Activated T-helper 9 cell treated with anti-CD3 and anti-CD28 coated beads, Interleukin-2, amount 50 U/mL, for 16 hours (primary cell): ENCODE measurements around the gene MXRA8.
"Not testable (repeated sequence)": the region's sequence is repeated elsewhere in the genome, so short reads cannot be mapped to it uniquely, and the experiment has no call there.

Source experiments
- DNase-seq: peaks from one replicate; pipeline ENCODE4 v3.0.0-alpha.2; 2020; ENCODE audit warnings: low read depth

The MXRA8 gene

DNA sequence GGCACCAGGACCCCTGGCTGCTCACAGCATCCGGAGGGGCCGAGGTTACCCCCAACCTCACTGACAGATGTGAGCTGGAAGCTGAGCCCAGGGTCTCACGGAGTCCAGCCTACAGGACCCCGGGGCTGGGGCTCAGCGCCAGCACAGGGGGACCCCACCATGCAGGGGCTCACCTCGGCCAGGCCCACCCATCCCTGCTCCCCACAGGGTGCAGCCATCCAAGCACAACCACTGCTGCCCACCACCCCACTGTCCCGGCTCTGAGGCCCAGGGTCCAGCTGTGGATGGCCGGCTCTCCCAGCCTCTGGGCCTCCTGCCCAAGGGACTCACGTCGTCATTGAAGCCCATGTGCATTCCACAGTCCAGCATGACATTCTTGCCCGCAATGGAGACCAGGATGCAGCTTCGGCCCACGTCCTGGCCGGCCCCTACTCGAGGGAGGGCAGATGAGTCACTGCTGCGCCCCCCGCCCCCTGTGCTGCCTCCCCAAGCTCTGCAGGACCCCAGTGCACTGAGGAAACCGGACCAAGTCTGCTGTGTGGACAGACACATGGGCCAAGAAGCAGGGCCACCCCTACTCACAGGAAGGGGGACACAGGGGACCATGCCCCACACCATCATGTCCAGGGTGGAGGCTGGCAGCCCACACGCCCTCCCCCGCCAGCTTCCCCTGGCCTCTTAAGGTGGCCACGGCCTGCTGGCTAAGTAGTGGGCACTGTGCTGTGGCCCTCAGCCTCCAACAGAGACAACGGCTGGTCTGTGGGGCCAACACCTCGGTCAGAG lies 37.5 kb downstream of the MXRA8 start:
- no peak for DNase-seq

DNA sequence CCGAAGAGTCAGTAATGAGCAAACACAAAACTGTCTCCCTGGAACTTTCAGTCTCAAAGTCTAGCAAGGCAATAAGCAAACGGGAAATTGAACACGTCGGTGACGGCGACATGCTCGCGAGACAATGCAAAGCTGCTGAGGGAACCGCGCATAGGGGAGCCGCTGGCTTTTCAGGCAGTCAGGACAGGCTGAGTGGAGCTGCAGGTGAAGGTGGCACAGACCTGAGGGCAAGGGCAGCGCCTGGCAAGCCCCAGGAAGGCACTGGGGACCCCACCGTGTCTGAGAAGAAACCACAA lies 38.8 kb downstream of the MXRA8 start:
- DNase-seq: no peak

DNA sequence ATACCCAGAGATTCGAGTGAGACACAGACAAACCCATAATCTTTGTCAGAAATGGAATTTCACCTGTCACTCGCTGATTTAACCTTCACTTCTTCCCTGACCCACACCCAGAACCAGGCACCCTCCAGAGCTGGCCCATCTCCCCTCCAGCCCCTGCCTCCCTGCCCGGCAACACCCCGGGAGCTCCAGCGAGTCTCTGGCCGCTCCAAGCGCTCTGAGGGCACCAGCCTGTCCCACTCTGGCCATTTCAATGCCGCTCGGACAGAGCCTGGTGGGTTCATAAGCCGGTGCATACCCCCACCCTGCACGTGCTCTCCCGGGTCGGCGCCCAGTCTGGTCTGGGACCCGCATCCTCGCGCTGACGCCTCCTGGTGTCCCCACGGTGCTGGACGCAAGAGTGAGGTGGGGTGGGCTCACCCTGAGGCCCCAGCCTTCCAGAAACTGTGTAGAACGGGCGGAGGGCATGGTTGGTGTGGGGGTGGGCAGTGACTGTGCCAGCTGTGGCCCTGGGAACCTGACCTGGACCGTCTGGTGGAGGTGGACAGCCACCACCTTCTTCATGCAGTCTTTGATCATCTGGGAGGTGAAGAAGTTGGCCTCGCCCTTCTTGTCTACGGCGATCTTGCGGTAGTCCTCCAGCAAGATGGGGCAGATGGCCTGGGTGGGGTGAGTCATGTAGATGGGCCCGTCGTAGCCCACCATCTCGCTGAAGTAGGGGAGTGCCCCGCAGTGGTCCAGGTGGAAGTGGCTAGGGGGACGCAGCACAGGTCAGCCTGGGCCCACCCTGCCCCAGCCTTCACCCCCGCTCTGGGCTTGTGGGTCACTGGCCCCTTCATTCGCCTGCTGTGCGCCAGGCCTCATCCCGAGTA lies 39.3 kb downstream of the MXRA8 start:
- DNase-seq: no peak

DNA sequence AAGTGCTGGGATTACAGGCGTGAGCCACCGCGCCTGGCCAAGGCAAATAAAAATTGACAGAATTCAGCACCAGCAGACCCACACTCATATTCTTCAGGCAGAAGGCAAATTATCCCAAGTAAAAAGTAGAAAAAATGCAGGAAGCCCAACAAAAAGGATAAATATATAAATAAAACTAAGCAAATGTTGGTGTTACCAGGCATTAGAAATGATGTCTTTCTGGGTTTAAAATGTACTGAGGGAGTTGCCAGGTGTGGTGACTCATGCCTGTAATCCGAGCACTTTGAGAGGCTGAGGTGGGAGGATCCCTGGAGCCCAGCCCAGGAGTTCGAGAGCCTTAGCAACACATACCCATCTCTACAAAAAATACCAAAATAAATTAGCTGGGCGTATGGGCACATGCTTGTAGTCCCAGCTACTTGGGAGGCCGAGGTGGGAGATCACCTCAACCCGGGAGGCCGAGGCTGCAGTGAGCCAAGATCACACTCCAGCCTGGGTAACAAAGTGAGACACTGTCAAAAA lies 40.2 kb downstream of the MXRA8 start:
- DNase-seq: no peak

DNA sequence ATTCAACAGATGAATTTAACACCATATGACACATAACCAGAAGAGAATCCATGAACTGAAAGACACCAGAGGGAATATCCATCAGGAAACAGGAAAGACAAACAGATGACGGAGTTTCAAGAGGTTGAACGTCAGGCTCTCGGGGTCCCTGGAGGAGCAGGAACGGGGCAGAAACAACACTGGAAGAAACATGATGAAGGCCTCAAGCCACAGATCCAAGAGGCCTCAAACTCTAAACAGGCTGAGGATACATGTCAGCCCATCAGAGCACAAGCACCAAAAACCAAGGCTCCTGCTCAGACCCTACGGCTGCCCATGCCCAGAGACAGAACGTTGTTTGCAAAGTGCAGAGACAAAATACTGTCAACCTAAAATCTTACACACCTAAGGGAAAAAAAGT lies 40.9 kb downstream of the MXRA8 start:
- no peak for DNase-seq

DNA sequence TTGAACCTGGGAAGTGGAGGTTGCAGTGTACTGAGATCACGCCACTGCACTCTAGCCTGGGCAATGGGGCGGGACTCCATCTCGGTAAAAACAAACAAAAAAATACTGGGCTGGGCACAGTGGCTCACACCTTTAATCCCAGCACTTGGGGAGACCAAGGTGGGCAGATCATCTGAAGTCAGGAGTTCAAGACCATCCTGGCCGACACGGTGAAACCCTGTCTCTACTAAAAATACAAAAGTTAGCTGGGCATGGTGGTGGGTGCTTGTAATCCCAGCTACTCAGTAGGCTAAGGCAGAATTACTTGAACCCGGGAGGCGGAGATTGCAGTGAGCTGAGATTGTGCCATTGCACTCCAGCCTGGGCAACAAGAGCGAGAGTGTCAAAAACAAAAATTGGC lies 42.2 kb downstream of the MXRA8 start:
- DNase-seq: not testable (repeated sequence)

DNA sequence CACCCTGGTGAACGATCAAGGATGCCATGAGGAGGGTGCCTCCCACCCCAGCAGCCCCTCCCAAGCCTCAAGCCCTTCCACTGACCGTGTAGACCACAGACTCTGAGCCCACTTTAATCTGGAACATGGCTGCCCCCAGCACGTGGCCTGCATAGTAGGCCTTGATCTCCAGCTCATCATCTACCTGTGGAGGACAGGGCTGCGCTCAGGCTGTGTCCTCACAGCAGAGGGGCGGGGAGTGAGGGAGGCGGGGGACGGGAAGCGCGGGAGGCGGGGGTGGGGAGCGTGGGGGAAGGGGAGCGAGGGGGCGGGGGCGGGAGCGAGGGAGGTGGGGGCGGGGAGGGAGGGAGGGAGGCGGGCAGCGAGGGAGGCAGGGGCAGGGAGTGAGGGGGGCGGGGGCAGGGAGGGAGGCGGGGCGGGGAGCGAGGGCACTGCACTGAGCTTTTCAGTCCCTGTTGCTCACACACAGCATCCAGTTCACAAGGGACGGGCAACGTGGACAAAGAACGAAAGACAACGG lies 42.9 kb downstream of the MXRA8 start:
- no peak for DNase-seq

DNA sequence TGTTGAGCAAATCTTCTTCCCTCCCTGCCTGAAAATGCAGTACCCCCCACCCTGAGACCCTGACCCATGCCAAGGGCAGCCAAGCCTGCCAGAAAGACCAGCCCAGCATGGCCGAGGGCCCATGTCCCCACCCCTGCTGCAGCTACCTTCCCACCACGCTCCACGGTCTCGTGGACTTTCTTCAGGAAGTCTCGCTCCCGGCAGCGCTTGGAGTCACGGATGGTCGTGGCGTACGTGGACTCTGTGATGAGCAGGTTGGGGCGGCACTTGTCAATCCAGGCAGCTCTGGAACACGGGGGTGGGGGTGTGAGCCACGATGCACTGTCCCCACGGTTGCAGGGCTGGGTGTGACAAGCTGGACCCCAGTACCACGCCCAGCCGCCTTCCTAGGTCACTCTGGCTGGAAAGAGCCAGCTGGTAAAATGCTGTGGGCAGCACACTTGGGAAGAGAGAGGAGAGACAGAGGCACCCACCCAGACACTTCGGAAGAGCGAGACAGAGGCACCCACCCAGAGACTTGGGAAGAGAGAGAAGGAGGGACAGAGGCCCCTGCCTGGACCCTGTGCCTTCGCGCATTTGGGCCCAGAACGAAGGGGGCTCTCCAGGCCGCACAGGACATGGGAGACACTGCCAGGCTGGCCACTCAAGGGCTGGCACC lies 43.5 kb downstream of the MXRA8 start:
- no peak for DNase-seq

DNA sequence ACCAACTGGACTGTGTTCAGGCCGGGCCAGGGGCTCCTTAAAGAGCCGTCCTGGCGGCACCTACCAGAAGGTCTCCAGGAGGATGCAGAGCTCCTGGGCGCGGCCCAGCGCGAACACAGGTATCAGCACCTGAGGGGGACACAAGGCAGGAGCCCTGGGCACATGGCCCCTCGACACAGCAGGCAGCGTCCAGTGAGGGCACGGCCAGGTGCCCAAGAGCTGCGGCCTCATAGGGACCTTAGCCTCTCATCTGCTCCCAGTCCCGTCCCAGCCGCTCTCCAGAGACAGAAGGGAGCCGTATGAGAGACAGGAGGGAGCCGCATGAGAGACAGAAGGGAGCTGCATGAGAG lies 44.1 kb downstream of the MXRA8 start:
- DNase-seq: no peak

DNA sequence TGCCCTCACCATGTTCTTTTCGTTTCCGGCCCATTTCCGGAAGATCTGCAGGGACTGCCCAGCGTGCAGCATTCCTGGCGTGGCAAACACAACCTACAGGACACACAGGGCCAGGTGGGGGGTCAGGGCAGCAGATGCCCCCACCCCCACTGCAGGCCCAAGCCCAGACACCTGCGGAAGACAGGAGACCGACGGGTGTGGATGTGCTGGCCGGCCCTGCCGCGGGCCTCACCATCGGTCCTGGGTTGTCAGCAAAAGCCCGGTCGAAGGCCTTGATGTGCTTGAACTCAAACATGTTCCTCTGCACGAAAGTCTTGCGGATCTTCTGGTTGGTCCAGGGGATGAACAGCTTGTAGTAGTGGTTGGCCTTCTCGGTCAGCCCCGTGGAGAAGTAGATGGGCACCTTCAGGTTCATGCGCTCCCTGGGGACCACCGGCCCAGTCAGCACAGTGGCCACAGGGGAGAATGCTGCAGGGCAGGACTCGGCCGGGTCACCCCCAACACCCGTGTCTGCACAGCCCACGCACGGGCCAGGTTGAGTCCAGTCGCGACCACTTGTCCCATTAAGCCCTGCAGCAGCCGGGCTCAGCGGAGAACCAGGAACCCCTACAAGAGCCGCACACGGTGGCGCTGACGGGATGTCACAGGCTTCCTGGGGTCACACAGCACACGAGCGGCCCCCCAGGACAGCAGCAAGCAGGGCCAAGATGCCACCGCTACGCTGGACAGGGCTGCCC lies 44.7 kb downstream of the MXRA8 start:
- no peak for DNase-seq

DNA sequence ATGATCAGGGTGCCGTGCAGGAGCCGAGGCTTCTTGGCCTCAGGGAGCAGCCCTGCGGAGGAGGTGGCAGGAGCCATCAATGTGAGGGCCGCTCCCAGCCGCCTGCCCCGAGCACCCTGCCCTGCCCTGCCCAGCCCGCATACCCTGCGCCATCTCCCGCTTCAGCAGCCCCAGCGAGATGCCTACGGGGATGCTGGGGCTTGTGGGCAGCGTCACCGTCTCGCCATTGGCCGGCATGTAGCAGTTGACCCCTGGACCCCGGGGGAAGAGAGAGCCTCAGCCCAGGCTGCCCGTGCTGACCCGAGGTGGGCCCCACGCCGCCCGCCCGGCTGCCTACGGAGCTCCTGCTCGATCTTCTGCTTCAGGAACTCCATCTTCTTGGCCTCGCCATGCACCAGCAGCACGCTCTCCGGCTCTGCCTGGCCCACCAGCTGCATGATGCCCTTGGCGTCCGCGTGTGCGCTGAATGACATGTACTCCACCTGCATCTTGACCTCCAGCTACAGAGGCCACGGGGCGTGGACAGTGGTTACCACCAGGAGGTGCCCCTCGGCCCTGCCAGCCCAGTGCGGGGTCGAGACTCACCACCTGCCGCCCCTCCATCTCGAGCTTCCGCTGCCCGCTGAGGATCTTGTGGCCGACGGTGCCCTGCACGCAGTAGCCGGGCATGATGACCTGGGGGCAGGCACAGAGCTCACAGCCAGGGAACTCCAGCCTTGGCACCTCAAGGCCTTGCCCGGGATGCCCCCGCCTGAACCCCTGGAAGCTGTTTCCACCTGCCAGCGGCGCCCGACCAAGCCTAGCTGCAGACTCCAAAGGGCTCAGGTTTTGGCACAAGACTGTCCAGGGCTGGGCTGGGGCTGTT lies 45.7 kb downstream of the MXRA8 start:
- no peak for DNase-seq

DNA sequence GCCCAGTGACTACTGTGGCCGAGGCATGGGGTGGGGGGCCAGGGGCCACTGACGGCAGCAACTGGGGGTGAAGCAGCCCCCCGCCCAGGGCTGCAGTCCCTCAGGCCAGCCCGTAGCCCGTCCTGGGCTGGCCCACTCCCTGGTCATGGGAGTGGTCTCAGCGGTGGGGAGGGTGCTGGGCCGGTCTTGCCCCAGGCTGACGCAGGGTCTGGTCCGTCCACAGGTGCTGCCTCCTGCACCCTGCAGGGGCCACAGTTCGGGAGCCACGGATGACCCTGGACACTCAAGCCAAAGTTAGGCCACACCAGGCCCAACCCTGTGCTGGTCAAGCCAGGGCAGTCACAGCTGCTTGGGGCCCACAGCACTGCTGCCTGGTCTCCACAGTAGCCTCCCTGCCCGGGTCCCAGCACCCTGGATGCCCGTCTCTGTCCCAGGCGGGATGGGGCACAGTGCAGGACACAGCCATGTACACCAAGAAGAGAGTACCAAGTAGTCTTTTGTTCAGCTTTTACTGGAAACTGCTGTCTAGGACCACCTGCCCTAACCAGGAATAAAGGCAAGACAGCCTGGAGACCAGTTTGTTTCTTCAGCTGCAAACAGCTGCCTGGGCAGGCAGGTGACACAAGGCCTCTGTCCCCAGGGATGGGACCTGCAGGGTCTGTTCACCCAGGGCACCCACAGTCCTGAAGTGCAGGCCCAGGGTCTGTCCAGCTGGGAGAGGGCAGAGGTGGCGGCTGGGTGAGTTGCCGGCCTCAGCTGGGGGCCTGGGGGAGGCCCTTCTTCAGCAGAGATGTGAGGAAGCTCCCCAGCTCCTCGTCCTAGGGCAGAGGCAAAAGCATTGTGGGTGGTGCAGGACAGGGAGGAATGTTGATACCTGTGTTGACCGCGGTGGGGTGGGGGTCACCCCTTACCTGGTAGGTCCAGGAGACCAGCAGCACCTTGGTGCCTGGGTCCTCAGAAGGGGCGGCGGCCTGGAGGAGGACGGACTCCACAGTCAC lies 46.9 kb downstream of the MXRA8 start:
- DNase-seq: no peak

DNA sequence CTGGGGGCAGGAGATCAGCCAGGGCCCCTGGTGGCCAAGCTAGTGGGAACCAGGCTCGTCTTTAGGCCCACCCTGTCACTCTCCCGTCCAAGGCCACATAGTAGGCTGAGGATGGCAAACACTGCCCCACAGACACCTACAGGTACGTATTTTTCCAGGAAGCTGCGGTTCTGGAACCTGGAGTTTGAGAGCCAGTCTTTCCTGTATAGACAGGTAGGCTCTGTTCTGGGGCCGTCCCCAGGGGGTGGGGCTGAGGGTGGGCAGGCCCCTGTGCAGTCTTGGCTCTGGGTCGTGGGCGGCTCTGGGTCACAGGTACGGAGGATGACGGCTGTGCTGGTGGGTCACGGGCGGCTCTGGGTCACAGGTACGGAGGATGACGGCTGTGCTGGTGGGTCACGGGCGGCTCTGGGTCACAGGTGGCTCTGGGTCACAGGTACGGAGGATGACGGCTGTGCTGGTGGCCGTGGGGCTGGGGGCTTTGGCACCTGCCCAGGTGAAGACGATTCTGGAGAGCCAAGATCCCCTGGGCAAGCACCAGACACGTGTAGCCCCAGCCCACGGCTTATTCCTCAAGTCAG lies 47.8 kb downstream of the MXRA8 start:
- DNase-seq: no peak

DNA sequence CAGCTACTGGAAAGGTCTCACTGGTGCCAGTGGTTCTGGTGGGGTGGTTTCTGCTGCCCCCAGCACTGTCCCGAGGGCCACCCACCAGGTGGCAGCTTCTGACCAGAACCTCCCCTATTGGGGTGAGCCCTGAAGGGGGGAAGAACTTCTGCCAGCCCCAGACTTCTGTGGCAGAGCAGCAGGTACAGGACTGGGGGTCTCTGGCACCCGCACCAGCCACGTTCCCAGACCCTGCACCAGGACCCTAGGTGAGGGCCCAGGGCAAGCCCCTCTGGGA lies 48.3 kb downstream of the MXRA8 start:
- DNase-seq: no peak

DNA sequence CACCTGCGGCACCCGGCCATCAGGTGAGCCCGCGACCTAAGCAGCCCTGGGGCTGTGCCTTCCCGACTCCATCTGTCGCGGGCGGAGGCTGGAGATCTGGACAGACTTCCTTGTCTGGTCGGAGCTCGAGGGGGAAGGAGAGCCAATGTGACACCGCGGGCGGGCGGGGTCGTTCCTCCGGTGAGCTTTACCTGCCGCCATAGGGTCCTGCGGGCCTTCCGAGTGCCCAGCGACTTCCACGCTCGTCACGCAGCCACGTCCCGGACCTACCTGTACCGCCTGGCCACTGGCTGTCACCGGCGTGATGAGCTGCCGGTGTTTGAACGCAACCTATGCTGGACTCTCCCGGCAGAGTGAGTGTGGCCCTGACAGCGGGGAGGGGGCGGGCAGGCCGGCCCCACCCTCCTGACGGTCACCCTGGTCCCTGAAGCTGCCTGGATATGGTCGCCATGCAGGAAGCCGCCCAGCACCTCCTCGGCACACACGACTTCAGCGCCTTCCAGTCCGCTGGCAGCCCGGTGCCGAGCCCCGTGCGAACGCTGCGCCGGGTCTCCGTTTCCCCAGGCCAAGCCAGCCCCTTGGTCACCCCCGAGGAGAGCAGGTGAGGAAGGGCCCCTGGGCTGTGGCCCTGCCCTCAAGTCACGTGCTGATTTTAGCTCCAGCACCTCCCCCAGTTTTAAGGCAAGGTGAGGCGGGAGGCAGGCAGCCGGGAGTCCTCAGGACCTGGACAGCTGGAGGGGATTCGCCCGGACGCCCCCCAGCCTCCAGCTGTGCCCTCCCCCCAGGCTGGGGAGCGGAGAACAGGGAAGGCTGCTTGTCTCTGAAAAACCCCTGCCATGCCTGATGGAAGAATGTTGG lies 48.9 kb downstream of the MXRA8 start:
- no peak for DNase-seq

DNA sequence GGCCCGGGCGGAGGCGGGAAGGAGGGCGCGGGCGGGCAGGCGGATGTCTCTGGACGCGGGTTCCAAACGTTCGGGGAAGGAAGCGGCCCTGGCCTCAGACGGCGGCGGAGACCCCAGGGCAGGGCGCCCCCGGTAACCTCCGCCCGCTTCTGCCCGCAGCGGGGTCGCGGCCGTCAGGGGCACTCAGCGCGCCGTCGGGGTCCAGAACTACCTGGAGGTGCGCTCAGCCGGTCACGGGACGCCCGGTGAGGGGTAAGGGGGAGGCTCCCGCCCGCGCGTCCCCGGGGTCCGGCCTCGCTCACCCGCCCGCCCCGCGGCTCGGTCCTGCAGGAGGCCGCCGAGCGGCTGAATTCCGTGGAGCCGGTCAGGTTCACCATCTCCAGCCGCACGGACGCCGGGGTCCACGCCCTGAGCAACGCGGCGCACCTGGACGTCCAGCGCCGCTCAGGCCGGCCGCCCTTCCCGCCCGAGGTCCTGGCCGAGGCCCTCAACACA lies 49.6 kb downstream of the MXRA8 start:
- DNase-seq: no peak

DNA sequence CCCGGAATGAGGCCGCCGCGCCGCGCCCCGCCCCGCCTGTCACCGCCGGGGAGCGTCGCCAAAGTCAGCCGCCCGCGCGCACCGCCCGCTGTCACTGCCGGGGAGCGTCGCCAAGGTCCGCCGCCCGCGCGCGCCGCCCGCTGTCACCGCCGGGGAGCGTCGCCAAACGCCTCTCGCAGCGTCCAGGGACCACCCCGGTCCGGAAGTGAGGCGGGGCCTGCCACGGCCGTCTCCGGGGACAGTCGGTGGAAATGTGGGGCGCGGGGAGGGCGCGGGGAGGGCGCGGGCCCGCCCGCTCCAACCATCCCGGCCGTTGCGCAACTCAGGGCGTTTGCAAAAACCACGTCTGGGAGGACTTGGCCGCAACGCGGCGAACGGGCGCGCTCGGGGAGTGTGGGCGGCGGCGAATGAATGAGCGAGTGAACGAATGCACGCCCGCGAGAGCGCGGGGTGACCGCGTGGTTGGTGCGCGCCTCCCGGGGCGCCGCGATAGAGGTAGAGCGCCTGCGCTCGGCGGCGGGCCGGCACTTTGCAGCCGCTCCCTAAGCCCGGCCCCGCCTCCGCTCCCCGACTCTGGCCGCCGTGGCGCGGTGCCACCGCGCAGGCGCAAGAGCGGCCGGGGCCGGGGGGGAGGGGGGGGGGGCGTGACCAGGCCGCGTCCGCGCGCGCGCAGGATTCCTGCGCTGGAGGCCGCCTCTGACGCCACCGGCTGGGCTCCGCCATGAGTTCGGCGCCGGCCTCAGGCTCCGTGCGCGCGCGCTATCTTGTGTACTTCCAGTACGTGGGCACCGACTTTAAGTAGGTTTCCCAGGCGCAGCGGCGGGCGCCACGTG lies 50.2 kb downstream of the MXRA8 start, which contains the start of the genes ACAP3 and PUSL1:
TSS of gene ACAP3 (minus strand) at position 8 of the 833 bp plus-strand sequence. CDS start 115 bp downstream, outside the sequence.
TSS of gene PUSL1 (plus strand) at position 675 of the 833 bp plus-strand sequence. CDS start at position 722, 47 bp downstream.
- DNase-seq: peak; percentile 81
